ENCODE results near the gene HMG20B. TPM values are rescaled to one million over a fixed set of nuclear protein-coding genes. Genes with fewer than 3 reads are reported as not detected.

Gene HMG20B
- total RNA-seq, 1 experiment from 2014 or later = 121 TPM

GRCh38 chr19:3586707-3587346, 14.1 kb downstream of the HMG20B start:
- Mint-ChIP-seq H3K27ac (no peak overlapping the region), H3K27me3 (ENCODE audit: low read depth) (peaks cover 56% of the 10 kb centered on the region), H3K9me3 (peaks cover 16% of the 10 kb centered on the region), H3K4me1 (no peaks in the 10 kb centered on the region), H3K4me3 (no peak overlapping the region), H3K36me3 (0 out of 2 replicates have a peak, but pooled peaks cover 2% of the 10 kb centered on the region)
- no peak for TF ChIP-seq ATF6 (CRISPR knock-in tag; IDR thresholded peaks at IDR 0.05)
- TF ChIP-seq PRRX2 (CRISPR knock-in tag; IDR thresholded peaks at IDR 0.05) = no peak
- TF ChIP-seq NFE2L1 (CRISPR knock-in tag; IDR thresholded peaks at IDR 0.05) = no peak
- TF ChIP-seq ZNF219 (CRISPR knock-in tag; IDR thresholded peaks at IDR 0.05; ENCODE audit: borderline replicate concordance) = no peak
- TF ChIP-seq ELF4 (CRISPR knock-in tag; IDR thresholded peaks at IDR 0.05; ENCODE audit: low read depth) = no peak
- no peak for TF ChIP-seq GRHL2 (CRISPR knock-in tag; IDR thresholded peaks at IDR 0.05; ENCODE audit: insufficient replicate concordance, severe bottlenecking)
- TF ChIP-seq FOXJ3 (CRISPR knock-in tag; IDR thresholded peaks at IDR 0.05; ENCODE audit: borderline replicate concordance) = no peak
- TF ChIP-seq SOX15 (CRISPR knock-in tag; IDR thresholded peaks at IDR 0.05) = no peak
- TF ChIP-seq TEAD1 (CRISPR knock-in tag; IDR thresholded peaks at IDR 0.05) = no peak
- TF ChIP-seq ZNF138 (CRISPR knock-in tag; conservative IDR thresholded peaks at IDR 0.05) = no peak
- no peak for TF ChIP-seq USF2 (CRISPR knock-in tag; IDR thresholded peaks at IDR 0.05)
- no peak for TF ChIP-seq AFF4 (CRISPR knock-in tag; IDR thresholded peaks at IDR 0.05; ENCODE audit: borderline replicate concordance)
- ATAC-seq (no peak), DNase-seq (ENCODE audit: low spot score) (no peak)
- CTCF ChIA-PET = interaction anchor here (0.6 to 3.8 kb wide), 8 partner anchors 9 to 132 kb away, joined by 3 to 44 read pairs (median 4); no protein-coding TSS in a partner anchor
- POLR2A ChIA-PET = no interaction called here

- H3K27ac Mint-ChIP-seq = no peak overlapping the region
- DNase-seq (ENCODE audit: low spot score) (no peak), ATAC-seq (no peak)
- CTCF ChIA-PET = interaction anchor here (1.1 to 4.1 kb wide), 3 partner anchors 10 to 30 kb away, joined by 3 to 17 read pairs (median 5); no protein-coding TSS in a partner anchor
- peaks cover 46% of the 10 kb centered on the region for H3K27me3 Mint-ChIP-seq (ENCODE audit: low read depth)
- H3K36me3 Mint-ChIP-seq = 0 out of 2 replicates have a peak, but pooled peaks cover 2% of the 10 kb centered on the region
- peaks cover 17% of the 10 kb centered on the region for H3K9me3 Mint-ChIP-seq
- no peak overlapping the region for H3K4me3 Mint-ChIP-seq
- H3K4me1 Mint-ChIP-seq = no peaks in the 10 kb centered on the region
- POLR2A ChIA-PET = interaction anchor here (0.6 to 3.4 kb wide), 2 partner anchors 12 to 1036 kb away, joined by 3 to 12 read pairs; no protein-coding TSS in a partner anchor
- TF ChIP-seq PRDM15 (CRISPR knock-in tag; IDR thresholded peaks at IDR 0.05) = no peak
- TF ChIP-seq TCF7 (CRISPR knock-in tag; IDR thresholded peaks at IDR 0.05; ENCODE audit: low read depth) = no peak
- no peak for TF ChIP-seq ZNF512 (CRISPR knock-in tag; IDR thresholded peaks at IDR 0.05; ENCODE audit: borderline replicate concordance)
- TF ChIP-seq TEAD4 (CRISPR knock-in tag; IDR thresholded peaks at IDR 0.05) = no peak
- TF ChIP-seq ATF2 (CRISPR knock-in tag; IDR thresholded peaks at IDR 0.05; ENCODE audit: borderline replicate concordance, low read depth) = no peak
- no peak for TF ChIP-seq ERG (CRISPR knock-in tag; IDR thresholded peaks at IDR 0.05)
Measured at GRCh38 chr19:3589439-3589838, 16.7 kb downstream of the HMG20B start.

All from WTC11 (cell line).